Effector CD8-positive, alpha-beta T cell (primary cell): ENCODE data around the gene SSNA1.

Experiments used
- DNase-seq: peaks from one replicate; lab custom pipeline; 2025; lab: John Stamatoyannopoulos, UW

SSNA1 gene

DNA sequence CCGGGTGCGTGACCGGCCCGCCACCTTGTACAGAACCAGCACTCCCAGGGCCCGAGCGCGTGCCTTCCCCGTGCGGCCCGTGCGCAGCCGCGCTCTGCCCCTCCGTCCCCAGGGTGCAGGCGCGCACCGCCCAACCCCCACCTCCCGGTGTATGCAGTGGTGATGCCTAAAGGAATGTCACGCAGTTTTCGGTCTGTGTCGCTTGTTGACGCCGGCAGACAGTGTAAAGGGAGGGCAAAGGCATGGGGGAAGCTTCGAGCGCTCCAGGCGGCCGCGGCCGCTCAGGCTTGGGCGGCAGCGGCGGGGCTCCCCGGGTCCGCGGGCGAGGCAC, 19.9 kb upstream of the SSNA1 start:
- DNase-seq: no peak

DNA sequence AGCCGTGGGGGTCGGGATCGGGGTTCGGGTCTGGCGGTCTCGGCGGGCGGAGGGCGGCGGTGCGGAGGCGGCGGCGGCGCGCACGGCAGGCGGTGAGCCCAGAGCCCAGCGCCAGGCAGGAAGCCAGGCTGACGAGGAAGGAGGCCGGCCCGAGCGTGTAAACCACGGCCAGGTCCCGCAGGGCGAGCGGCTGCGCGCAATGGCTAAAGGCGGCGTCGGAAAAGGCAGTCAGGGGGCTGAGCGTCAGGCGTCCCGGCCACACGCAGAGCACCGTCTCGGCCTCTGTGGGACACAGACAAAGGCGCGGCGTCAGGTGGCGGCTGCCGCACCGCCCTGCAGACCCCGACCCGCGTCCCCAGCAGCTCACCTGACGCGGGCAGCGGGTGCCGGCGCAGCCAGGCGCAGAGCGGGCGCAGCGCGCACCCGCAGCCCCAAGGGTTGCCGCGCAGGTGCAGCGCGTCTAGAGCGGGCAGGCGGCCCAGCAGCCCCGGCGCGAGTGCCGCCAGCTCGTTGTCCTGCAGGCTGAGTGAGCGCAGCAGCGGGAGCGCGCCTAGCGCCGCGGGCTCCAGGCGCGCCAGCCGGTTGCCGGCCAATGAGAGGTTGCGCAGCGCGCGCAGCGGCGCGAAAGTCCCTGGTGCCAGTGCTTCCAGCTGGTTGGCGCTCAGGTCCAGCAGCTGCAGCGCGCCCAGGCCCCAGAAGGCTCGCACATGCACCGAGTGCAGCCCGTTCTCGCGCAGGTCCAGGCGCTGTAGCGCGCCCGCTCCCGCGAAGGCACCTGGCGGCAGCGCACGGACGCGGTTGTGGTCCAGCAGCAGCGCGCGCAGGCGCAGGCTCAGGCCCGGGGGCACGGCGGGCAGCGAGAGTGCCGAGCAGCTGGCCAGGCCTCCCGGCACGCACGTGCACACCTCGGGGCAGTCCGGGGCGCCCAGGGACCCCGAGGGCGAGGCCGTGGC, 19.3 kb upstream of the SSNA1 start:
- no peak for DNase-seq

DNA sequence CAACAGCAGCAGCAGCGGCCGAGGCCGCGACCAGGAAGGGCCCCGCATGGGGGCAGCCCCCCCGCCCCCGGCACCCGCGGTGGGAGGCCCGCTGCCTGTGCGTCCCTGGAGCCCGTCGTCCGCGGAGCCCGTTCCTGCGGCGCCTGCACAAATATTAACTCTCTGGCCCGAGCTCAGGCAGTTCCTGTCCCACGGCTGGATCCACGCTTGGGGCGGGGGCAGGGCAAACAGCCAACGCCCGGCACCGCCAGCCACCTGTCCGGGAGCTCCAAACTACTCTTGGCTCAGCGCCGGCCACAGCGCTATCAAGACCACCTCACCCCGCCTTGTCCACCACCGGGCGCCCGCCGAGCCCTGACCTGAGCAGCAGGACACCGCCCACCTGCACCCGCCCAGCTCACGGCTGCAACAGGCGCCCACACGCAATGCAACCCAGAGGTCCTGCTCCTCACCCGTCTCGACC, 18.5 kb upstream of the SSNA1 start, which contains the start of gene LRRC26:
LRRC26 (minus strand) TSS at position 156 of the 463 bp plus-strand sequence; CDS start at position 48, 108 bp downstream.
- no peak for DNase-seq

DNA sequence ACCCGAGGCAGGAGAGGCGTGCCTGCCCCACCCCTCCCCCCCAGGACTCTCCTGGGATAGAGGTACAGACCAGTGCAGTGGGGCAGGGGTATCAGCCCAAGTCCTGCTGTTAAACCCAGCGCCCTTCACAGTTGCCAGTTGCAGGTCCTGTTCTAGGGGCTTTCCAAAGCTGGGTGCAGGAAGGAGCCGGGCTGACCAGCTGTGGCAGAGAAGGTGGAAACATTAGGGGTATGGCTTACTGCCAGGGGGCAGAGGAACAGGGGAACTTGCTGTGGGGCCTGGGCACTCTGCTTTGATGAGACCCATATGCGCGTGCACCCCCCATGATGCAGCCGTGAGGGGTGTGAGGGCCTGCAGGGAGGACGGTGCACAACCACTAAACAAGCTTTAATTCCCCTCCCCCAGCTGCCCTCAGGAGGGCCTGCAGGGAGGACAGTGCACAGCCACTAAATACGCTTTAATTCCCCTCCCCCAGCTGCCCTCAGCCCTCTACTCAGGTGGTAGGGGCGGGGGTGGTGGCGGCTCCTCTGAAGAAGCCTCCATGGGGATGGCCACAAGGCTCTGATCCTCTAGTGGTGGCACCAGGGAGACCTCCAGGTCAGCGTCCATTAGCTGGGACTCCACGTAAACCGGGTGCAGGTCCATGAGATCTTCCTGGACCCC, 17.9 kb upstream of the SSNA1 start:
- DNase-seq: no peak

DNA sequence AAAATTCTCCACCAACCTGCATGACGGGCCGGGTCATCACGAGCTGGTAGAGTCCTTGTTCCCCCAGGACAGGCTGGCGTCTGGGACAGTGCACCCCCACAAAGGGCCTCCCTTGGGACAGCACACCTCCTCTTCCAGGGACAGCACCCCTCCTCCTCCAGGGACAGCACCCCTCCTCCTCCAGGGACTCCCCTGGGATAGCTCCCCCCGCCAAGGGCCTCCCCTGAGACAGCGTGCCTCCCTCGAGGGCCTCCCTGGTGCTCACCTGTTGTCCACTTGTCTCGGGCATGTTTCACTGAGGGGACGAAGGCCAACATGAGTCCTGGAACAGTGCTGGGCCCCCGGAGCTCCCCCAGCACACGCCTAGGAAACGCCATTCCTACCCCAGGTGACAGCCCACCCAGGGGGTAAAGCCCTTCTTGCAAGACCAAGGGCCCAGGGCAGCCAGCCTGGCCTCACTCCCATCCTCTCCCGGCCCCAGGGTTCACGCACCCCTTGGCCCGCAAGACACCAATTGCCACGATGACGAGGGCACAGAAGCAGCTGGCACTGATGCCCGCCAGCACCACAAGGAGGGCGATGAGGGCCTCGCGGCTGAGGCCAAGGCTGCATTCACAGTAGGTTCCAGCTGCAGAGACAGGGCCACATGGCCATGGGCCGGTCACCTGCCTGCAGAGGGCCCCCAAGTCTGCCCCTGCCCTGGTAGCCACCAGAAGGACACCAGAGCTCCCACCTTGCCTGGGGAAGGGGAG, 17.2 kb upstream of the SSNA1 start:
- no peak for DNase-seq

DNA sequence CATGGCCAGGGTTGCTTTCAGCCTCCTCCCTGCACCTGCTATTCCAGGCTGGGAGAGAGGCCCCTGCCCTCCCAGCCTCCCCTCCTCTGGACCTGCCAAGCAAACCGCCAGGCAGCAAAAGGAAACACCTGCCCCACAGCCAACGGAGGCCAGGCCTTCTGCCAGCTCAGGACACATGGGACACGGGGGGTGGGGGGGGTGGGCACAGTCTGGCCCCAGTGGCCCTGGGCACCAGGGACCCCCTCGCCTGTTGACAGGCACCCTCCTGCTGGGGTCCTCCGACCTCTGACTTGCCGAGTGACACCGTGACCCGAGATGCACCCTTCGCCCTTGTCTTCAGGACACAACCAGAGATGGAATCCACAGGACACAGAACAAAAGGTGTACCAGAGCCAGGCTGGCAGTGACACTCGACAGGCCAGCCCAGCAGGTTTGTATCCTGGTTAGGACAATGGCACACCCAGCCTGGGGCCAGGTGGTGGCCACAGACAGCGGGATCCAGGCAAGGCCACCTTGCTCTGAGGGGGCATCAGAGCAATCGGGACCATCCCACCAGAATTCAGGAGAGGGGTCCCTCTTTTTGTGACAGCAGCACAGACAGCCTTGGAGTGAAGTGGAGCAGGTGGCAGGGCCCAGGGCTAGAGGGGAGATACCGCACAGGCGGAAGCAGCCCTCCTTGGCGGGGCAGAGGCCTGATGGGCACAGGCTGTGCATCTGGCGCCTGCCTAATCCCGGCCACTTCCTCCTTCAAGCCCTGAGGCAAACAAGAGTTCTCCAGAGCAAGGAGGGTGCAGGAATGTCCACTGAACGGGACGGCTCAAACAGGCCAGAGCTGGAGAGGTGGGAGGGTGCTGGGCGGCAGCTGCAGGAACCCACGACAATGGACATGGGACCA, 15.3 kb upstream of the SSNA1 start:
- DNase-seq: no peak

DNA sequence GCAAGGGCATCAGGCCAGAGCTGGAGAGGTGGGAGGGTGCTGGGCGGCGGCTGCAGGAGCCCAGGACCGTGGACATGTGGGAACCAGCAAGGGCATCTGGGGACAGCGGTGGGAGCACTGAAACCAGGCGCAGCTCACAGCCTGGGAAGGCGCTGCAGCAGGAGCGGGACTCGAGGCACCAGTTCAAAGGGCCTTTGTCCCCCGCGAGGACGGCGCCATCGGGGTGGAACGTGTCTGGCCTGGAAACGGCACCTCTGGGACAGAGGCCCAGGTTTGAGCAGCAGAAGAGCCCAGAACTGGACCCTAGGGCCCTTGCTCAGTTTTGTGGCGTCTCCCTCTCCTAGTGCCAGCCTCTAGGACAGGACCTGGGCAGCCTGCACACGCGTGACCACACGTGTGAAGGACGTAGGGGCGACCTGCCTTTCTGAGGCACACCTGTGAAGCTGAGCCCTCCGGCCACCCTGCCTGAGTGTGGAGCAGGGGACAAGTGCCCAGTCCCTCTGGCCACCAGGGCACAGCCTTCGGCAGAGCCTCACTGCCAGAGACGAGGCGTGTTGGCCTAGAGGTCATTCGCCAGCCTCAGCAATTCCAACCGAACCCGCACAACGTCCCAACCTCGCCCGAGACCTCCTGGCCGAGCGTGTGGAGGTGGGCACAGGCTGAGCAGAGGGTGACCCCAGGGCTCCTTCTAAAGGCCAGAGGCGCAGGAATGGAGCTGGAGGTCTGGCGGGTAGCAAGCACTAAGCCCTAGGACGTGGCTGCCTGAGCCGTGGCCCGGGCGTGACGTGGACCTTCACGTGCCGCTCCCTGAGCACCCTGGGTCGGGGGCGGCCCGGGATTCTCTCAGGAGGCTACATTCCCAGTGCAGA, 14.4 kb upstream of the SSNA1 start:
- DNase-seq: no peak

DNA sequence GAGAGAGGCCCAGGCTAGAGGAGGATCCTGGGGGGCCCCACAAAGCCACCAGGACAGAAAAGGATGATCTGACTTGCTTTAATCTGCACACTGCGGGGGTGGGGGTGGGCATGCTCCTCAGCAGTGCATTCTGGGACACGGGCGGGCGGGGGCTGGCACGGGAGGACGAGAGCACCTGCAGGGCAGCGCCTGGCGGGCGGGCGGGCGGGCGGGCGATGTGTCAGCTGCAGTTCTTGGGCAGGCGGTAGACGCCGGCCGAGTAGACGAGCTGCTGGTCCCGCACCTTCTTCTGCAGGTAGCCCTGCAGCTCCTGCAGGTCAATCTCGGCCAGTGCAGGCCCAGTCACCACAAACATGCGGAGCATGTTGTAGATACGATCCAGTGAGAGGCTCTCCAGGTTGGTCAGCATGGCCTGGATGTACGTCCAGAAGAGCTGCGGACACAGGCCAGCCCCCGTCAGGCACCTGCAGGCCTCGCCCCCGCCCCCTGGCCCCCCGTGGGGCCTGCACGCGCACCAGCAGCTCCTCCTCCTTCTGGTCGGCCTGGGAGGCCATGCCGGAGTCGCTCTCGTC, 13.7 kb upstream of the SSNA1 start:
- no peak for DNase-seq

DNA sequence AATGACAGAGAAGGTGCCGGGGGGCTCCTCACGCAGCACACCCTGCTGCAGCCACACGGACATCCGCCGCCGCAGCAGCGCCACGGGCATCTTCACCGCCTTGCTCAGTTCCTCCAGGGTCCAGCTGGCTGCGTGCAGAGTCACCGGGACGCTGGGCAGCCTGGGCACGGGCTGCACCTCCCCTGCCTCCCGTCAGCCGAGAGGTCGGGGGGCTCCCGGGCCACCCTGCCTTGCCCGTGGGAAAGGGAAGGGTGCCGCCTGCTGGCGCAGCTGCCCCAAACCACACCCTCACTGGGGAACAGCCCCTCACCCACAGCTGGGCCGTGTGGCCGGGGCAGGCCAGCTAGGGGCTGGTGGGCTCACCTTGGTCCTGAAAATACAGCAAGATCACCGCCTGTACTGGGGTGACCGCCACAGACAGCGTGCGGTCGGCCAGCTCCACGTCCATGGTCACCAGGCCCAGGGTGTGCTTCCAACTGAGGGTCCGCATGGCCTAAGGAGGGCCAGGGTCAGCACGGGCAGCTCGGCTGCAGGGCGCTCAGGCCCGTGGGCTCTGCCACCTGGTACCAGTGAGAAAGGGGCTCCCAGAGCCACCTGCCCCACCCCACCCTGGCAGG, 13.0 kb upstream of the SSNA1 start:
- no peak for DNase-seq

DNA sequence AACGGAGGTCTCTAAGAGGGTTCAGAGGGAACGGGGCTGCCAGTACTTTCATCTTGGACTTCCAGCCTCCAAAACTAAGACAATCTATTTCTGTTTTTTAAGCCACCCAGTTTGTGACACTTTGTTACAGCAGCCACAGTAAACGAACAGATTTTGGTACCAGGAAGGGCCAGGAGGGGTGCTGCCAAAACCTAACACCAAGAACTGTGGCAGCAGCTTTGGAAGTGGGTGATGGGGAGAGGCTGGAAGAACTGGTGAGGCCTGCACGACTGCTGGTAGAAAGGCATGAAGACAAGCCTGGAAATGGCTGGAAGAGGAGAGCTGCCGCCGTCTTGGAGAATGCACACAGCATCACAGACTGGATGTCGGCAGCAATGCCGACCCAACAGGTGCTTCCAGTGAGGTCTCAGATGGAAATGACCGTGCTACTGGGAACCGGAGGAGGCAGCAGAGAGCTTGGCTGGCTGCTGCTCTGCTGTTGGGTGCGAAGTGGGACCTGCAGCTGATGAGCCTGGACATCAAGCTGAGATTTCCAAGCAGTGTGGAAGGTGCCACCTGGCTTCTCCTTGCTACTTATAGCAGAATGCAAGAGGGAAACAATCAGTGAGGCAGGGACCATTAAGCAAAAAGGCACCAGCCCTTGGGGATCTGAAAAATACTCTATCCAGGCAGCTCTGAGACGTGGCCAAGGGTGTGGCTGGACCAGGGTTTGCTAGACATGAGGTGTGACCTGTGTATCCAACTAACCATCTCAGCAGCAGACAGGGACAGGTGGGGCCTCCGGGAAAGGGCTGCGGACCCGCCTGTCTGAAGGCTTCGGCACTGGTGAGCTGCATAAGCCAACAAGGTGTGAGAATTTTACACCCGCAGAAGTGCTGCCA, 11.9 kb upstream of the SSNA1 start:
- no peak for DNase-seq

DNA sequence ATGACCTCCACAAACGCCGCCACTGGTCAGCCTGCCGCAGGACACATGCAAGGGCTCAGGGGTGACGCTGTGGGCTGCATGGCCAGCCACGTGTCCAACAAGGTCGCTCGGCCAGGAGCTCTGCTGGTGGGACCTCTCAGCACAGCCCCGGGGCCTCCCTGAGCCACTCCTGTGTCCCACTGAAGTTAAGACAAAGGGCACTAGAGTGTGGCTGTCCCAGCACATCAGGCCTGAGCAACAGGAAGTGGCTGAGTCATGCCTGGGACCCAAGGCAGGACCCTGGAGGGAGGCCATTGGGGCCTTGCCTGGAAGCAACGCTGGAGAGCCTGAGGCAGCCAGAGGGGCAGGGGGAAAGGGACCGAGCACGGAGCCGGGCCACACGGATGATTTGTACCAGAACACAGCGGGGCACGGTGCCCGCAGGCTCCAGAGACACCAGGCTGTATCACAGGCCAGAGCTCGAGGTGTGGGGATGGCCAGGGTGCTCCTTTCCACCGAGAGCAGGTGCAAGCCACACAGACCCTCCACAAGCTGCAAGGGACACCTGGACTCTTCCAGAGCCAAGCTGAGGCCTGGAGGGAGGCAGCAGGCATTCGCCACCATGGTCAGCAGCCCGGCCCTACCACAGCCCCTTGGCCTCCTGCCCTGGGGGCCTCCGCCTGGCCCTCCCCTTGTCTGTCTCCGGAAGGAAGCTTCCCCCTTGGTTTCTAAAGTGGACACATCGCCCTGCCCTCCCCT, 10.1 kb upstream of the SSNA1 start:
- DNase-seq: no peak

DNA sequence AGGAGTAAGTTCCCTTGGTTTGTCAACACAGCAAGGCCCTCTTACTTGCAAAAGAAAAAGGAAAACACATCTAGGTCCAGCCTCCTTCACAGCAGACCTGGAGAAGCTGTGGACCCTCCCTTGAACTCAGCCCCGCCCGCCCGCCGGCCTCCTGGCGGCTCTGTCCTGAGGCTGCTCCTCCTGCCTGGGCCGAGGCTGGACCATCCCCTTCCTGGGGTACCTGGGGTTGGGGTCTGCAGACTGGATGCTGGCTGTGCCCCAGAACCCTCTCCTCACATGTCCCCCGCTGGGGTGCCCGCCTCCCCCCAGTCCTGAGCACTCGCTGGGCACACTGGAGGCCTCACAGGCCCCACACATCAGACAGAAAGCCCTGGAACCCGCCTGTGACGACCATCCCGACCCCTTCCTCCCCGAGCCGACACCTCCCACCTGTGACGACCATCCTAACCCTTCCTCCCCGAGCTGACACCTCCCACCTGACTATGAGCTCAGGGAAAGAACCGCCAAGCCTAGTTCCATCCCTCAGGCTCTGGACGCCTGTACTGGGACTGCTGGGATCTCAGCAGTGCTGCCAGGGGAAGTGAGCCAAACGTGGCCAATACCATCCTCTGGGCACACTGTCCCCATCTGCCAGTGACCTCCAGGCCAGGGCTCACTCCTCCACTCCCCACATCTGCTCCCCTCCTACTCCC, 9.4 kb upstream of the SSNA1 start:
- no peak for DNase-seq

DNA sequence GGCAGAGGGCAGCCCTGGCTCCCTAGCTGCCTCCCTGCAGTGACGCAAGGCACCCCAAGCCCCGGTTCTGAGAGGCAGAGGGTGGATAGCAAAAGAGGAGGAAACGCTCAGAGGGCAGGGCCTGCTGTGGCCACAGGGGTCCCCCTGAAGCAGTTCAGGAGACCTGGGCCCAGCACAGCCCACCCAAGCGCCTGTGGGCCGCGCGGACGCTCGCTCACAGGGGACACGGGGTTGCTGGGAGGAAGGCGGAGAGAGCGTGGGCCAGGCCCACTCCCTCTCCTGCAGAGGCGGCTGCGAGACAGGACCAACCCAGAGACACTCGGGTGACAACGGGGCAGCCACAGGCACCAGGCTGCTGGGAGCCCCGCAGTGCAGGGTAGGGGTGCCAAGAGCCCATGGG, 8.7 kb upstream of the SSNA1 start:
- no peak for DNase-seq

DNA sequence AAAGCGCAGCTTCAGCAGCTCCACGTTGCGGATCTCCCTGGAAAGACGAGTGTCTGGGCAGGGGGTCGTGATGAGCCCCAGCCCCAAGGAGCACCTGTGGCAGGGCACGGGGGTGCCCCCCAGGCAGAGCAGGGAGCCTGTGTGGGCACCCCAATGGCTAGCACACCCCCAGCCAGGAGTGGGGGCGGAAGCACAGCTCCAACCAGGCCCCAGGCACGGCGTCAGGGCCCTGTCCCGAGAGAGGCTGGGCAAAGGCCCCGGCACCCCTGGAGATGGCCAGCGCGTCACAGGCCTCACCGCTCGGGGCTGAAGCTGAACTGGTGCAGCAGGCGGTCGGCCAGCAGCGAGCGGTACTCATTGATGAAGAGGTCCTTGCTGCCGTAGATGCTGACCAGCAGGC, 8.0 kb upstream of the SSNA1 start:
- DNase-seq: no peak

DNA sequence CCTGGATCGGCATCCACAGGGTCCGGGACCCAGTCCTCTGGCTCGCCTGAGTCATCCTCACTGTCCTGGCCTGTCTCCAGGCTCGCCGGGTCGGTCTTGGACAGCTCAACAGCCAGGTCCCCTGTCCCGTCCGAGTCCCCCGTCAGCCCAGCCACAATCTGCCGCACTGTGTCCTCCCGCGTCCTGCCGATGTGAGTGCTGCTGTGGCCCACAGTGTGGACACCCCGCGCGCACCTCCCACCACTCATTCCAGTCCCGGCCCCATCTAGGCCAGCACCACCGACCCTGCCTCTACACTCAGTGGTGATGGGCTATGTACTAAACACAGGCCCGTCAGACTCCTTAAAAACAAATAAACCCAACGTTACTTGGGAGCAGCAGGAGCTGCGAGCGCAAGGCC, 6.8 kb upstream of the SSNA1 start:
- DNase-seq: no peak

DNA sequence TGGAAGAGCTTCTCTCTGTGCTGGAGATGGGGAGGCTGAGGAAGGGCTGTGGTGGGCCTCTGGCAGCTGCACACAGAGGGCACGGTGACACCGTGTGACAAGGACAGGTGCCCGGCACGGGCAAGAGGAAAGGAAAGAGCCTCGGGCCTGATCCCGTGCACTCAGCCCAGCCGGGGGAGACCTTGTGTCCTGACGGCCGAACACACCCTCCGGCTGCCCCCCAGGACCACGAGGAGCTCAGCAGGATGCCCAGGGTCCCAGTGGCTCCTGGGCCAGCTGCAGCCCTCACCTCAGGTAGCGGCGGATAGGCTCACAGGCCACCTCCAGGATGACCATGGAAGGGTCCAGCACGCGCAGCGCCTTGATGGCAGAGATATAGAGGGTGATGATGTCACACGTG, 5.6 kb upstream of the SSNA1 start:
- DNase-seq: no peak

DNA sequence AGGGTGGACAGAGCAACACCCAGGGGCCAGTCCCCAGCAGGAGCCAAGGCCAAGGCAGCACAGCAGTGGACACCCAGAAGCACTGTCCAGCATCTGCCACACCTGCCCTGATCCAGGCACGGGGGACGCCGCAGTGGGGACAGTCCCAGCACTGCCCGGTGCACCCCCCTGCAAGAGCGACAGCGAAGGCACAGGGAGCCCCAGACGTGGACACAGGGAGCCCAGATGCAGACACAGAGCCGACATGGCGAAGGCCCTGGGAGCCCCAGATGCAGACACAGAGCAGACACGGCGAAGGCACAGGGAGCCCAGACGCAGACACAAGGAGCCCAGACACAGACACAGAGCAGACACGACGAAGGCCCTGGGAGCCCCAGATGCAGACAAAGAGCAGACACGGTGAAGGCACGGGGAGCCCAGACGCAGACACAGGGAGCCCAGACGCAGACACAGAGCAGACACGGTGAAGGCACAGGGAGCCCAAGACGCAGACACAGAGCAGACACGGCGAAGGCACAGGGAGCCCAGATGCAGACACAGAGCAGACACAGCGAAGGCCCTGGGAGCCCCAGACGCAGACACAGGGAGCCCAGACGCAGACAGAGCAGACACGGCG, 4.4 kb upstream of the SSNA1 start:
- no peak for DNase-seq
